HG02885 (cell line): ENCODE results near the gene NR1H2.
A peak's percentile ranks its signal among the peaks of the same experiment; 100 is the strongest.
"Not testable (repeated sequence)": the region's sequence is repeated elsewhere in the genome, so short reads cannot be mapped to it uniquely, and the experiment has no call there.

Source experiments
- ATAC-seq: cut with Tn5 transposase; IDR thresholded peaks from one replicate; pipeline ENCODE4 v1.9.1; 2021; ENCODE audit warnings: mild to moderate bottlenecking; ENCODE audit not compliant: unreplicated experiment, poor library complexity

NR1H2 gene

DNA sequence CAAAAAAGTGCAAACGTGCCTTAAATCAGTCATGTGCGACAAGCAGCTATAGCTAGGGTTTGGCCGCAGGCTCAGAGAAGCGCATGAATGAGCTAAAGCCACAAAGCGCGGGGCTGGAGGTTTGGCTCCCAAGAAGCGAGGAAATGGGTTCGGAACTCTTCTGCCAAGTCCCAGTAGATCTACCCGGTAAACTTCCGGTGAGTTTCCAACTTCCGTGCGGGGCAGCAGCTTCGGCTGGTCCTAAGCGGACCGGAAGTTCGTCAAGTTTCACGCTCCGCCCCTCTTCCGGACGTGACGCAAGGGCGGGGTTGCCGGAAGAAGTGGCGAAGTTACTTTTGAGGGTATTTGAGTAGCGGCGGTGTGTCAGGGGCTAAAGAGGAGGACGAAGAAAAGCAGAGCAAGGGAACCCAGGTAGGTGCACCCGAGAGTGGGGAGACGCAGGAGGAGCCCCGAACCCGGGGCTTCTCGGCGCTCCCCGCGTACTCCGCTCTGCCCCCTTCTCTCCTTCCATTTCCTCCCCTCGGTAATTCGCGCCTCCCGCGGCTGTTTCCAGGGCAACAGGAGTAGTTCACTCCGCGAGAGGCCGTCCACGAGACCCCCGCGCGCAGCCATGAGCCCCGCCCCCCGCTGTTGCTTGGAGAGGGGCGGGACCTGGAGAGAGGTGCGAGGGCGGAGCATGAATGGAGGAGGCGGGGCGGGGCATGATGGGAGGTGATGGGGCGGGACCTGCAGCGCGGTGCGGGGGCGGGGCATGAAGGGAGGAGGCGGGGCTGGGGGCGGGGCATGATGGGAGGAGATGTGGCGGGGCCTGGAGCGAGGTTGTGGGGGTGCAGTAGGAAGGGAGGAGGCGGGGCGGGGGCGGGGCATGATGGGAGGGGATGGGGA lies at the start of gene NR1H2:
NR1H2 (plus strand) TSS at position 292 of the 885 bp plus-strand sequence. CDS start 1,149 bp downstream, outside the sequence.
- ATAC-seq: peak; percentile 89

DNA sequence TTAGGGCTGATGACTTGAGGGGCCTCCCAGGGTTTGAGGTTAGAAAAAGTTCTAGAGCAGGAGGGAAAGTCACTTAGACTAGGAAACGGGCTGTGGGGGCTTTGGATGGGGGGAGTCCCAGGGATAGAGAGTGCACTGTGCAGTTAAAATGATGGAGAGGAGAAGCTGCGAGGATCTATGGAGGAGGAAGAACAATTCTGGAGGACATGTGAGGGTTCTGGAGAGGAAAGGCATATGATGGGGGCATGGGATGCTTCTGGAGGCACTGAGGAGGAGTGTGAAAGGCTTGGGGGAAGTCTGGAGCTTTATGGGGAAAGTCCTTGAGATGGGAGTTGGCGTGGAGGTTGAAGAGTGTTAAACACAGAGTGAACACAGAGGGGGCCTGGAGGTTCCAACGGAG lies 49.2 kb upstream of the NR1H2 start:
- no peak for ATAC-seq

- no peak for ATAC-seq
These were observed 48.6 kb upstream of the NR1H2 start for GRCh38 chr19:50327461-50328223.

DNA sequence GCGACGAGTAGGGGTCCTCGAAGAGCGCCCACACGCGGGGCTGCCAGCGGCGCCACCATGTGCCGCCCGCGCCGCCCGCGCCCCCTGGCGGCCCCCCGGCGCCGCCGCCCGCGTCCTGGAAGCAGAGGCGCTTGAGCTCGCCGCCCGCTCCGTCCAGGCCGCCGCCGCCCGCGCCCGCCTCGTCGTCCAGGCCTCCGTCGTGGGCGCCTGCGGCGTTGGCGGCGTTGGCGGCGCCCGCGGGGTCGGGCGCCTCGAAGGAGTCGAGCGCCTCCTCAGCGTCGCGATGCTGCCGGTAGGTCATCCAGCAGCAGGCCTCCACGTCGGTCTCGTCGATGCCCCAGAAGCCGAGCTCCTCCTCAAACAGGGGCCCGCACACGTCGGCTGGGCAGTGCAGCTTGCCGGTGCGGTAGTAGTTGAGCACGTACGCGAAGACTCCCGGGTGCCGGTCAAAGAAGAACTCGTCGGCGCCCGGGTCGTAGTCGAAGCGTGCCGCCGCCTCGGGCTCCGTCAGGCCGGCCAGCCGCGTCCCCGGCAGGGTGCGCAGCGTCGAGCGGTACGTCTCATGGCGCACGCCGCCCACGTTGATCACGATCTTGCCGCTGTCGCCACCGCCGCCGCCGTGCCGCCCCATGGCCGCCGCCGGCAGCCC lies 47.9 kb upstream of the NR1H2 start:
- ATAC-seq: no peak

GRCh38 chr19:50328873-50329145 lies 47.4 kb upstream of the NR1H2 start:
- ATAC-seq: no peak

DNA sequence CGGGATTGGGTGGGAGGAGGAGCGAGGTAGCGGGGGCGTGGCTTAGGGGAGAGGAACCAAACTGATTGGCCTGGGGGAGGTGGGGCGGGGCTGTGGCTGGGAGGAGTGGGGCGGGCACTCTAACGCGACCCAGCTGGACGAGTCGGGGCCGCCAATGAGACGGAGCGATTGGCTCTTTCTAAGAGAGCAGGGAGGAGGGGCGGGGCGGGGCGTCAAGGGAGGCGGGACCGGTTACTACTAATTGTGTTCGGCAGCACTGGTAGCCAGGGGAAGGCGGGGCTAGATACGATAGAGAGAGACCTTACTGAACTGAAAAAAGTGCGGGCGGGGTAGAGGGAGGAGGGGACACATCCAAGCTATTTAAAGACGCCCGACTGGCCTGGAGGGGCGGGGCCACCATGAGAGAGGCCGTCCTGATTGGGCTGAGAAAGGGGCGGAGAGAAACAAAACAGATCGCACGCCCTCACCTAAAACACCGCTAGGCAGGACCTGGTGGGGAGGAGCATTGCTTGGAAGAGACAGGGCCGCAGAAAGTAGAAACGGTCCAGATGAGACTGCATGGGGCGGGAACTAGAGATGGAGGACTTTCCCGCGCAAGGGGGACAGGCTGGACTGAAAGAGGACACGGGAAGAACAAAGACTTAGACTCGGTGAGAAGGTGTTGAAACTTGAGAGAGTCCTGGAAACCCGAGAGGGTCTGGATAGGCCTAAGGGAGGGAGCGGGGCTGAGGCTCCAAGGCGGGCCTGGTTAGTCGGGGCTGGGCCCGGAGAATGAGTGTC lies 46.9 kb upstream of the NR1H2 start, which contains the start of gene KCNC3:
KCNC3 (minus strand) TSS at position 232 of the 780 bp plus-strand sequence. CDS start 295 bp downstream, outside the sequence.
- peak; percentile 51 for ATAC-seq

DNA sequence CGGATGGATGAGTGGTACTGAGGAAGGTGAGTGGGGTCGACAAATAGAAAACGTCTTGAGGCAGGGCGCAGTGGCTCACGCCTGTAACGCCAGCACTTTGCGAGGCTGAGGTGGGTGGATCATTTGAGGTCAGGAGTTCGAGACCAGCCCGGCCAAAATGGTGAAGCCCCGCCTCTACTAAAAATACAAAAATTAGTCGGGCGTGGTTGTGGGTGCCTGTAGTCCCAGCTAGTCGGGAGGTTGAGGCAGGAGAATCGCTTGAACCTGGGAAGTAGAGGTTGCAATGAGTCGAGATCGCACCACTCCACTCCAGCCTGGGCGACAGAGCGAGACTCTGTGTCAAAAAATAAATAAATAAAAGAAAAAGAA lies 46.3 kb upstream of the NR1H2 start:
- not testable (repeated sequence) for ATAC-seq

DNA sequence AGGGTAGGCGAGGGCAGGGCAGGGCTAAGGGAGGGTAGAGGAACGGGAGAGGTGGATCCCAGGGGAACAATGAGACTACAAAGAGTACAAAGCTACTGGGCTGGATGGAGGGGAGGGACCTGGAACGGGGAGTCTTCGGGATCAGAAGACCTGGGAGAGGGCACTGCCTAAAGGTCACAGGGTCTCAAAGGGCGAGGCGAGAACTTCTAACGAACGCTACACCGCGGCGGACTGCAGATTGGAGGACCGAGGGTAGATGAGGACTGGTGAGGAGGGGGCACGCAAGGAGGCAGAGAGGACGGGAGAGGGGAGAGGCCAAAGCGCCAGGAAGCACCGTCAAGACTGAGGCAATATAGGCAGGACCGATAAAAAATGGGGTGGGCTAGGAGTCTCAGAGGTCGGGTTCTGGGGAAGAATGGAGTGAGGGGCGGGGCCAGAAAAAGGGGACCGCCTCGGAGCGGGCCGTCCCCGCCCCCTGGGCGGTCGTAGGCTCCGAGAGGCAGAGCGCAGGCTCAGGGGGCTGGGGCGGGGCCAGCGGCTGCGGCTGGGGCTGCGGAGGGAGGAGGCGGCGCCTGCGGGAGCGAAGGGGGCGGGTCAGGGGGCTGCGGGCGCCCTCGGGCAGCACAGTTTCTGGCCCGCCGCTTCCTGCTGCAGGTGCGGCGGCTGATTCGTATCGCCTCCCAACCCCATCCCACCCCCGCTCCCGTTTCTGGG lies 45.7 kb upstream of the NR1H2 start:
- peak; percentile 39 for ATAC-seq

GRCh38 chr19:50331221-50331993 lies 44.9 kb upstream of the NR1H2 start:
- no peak for ATAC-seq

DNA sequence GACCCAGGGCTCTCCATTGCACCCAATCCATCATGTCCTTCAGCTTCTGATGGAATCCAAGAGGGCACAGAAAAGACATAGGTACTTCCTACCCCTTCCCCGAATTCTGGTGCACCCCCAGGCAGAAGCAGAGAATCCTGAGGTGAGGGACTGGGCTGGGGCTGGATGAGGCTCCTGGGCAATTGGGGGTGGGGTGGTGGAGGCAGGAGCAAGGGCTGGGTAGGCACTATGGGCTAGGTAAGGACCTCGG lies 44.3 kb upstream of the NR1H2 start:
- no peak for ATAC-seq

DNA sequence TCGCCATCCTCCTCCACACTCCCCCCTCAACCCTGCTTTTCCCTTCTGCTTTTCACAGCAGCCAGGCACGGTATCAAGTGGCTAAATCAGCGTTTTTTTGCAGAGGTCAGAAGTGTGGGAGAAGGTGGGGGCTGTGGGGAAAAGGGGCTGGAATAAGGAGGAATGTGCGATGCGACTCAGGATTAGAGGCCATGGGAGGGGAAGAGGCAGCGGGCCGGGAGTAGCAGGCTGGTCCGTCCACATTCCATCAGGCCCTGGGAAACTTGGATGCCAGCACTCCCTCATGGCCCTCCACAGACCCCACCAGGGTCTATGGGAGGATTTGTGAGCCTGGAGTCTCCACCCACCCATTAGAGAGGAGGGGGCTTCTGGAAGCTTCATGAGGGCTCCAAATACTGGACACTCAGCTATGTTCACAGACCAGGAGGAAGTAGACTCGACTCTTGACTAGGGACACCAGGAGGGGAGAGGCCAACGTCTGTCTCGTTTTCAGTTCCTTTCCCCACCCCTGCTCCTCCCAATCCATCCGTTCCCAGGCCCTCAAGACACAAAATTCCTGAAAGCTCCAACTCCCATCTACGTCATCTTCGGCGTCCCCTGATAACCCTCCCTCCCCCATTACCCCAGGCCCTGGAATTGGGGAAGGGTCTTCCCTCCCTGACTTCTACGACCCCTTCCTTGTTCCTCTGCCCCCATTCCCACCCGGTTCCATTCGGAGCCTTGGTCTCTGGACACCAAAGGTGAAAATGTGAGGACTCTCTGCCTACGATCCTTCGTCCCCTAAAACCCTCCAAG lies 43.8 kb upstream of the NR1H2 start:
- ATAC-seq: no peak

DNA sequence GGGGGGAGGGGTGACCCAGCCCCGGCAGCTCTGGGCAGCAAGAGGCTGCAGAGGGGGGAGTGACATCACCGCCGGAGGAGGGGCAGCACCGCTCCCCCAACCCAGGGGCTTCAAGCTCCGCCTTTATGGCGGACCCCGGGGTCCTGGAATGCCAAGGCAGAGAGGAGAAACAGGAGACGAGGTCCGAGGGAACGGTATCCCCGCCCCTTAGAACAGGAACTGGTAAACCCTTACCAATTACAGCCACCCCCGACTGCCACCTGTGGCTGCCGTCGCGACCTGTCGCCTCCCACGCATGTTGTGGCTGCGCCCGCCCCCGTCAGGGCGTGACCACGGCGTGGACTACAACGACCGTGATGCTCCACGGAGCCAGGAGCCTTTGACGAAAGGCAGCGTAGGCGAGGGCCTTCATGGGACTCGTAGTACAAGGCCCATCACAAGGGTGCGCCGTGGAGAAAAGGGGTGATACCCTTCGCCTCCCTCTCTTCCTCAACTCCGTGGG lies 43.0 kb upstream of the NR1H2 start:
- ATAC-seq: peak; percentile 47

DNA sequence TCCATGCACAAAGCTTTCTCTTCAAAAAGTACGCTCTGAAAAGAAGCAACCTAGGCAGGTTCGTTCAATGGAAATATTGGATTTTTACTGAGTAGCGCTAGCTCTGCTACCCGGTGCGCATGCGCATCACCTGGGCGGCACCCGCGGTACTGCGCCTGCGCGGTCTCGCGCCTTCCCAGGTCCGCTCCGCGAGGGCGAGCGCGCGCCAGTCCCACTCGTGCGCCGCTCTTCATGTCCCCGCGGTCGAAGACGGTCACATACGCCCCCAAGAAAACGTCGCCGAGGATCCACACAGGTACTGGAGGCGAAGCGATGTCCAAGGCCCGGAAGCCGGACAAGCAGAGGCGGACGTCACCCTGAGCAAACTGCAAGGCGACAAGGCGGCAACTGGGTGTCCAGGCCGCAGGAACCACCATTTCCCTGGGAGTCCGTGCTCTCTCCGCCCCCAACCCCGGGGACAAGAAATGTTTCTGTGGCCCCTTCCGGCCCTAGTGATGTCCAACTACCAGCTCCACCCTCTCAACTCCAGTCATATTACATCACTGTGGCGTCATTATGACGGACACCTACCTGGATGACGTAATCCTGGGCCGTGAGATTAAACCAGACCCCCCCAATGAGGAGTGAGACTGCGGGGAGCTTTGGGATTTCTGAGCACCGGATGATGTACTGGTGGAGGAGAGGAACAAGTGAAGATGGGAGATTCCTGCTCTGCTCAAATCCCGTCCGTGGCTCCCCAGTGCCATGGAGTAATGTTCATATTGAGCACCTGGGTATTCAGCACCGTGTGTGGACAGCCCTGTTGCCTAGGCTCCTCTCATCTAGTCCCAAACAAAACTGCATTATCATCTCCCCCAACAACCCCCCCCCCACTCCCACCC lies 42.3 kb upstream of the NR1H2 start:
- ATAC-seq: peak; percentile 29

DNA sequence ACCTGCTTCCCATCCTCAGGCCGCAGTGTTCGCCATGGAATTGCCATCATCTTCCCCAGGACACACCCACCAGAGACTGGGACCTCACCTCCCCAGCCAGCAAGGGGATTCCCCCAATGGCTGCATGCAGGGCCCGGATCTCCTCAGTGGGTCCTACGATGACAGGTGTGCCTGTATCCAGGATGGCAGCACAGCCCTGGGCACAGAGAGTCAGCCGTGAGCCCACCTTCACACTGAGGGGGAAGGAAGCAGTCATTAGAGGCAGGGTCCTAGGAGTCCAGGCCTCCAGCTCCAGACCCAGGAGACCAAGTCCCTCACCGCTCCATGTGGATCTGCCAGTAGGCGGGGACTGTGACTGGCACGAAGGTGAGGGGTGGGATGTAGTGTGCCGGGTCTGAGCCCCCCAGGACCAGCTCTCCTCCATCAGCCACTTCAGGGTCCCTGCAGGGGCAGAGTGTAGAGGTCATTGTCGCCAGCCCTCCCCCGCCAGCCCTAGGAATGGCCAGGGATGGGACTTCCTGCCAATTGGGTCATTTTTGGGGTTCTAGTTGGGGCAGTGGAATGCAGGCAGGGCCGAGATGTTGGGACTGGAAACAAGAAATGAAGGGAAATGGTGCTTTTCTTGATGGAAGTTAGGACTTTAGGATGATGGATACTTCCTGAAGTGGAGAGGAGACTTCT lies 41.4 kb upstream of the NR1H2 start:
- ATAC-seq: no peak

DNA sequence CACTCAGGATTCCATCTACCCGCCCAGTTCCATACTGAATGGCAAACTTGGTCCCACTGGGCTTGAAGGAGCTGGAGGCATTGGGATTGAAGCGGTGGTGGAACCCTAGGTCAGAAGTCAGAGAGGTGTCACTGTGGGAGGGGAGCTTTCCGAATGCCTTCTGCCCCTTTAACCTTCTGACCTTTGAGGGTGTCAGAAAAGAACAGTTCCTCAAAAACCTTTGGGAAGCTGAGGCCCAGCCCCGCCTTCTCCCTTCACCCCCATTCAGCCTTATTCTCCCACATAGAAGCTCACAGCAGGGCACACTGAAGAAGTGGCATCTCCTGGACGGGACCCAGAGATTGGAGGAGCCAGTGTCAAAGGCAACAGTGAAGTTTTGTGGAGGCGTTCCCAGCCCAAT lies 39.2 kb upstream of the NR1H2 start:
- ATAC-seq: not testable (repeated sequence)

GRCh38 chr19:50340331-50340730 lies 35.9 kb upstream of the NR1H2 start:
- no peak for ATAC-seq

- peak; percentile 70 for ATAC-seq
These were observed 35.1 kb upstream of the NR1H2 start for GRCh38 chr19:50341091-50341564.
